Mammary epithelial cell (primary cell): ENCODE measurements around the gene TCIRG1.

Source experiments
- EZH2 ChIP-seq: IDR thresholded peaks from 2 replicates; pipeline ENCODE4 v1.6.1; 2012; ENCODE audit warnings: low read length, inconsistent platforms, borderline replicate concordance
- TF ChIP-seq, protein P1 (sequence below), 2 donors: IDR thresholded peaks in 1 of 2; conservative IDR thresholded peaks in 1 of 2; 2 replicates each; pipeline ENCODE4 v1.5.1; 2011 to 2012; ENCODE audit warnings: inconsistent platforms in 2 of 2, low read length in 2 of 2, mild to moderate bottlenecking in 2 of 2, control low read depth in 1 of 2, low read depth in 1 of 2; ENCODE audit not compliant: insufficient read depth in 1 of 2; ENCODE audit errors: extremely low read depth in 1 of 2

DNA sequence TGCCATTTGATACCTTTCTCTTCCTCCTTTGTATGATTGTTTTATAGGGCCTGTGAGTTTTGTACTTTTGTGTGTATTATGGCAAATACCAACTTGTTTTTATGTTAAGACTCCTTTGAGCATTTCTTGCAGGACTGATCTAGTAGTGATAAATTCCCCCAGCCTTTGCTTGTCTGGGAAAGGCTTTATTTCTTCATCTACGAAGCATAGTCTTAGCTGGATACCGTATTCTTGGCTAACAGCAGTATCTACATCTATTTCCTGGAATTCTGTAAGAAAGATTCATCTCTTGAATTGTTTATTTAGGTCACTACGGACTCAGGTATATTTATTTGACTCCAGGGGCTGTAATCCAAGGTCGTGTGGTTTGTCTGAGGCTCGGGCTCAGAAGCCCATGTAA, 14.3 kb upstream of the TCIRG1 start:
- TF ChIP-seq, protein P1, sequence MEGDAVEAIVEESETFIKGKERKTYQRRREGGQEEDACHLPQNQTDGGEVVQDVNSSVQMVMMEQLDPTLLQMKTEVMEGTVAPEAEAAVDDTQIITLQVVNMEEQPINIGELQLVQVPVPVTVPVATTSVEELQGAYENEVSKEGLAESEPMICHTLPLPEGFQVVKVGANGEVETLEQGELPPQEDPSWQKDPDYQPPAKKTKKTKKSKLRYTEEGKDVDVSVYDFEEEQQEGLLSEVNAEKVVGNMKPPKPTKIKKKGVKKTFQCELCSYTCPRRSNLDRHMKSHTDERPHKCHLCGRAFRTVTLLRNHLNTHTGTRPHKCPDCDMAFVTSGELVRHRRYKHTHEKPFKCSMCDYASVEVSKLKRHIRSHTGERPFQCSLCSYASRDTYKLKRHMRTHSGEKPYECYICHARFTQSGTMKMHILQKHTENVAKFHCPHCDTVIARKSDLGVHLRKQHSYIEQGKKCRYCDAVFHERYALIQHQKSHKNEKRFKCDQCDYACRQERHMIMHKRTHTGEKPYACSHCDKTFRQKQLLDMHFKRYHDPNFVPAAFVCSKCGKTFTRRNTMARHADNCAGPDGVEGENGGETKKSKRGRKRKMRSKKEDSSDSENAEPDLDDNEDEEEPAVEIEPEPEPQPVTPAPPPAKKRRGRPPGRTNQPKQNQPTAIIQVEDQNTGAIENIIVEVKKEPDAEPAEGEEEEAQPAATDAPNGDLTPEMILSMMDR (conservative IDR thresholded peaks at IDR 0.05 in 1 of 2, IDR thresholded peaks at IDR 0.05 in 1 of 2; ENCODE audit: extremely low read depth in 1 of 2, insufficient read depth in 1 of 2, low read depth in 1 of 2, low read length in 2 of 2) = no peak
- no peak for TF ChIP-seq EZH2
